Body of pancreas (tissue), 4 donors: ENCODE results near the gene COX19. TPM values are rescaled to one million over a fixed set of nuclear protein-coding genes. Genes with fewer than 3 reads are reported as not detected.

Source experiments
- ATAC-seq: fragments of 150-250 bp; one replicate; pipeline ENCODE4 v1.9.1; 2016
- DNase-seq, 4 donors: peaks; one replicate each; pipeline ENCODE4 v3.0.0-alpha.2; 2019
- H3K27ac ChIP-seq, 4 donors: fragments of 200-600 bp; sonication (generic); 1 replicate in 3 of 4; 2 replicates in 1 of 4; pipeline versions ENCODE4 v1.5.1 to v1.6.1; 2016 to 2019; ENCODE audit warnings: mild to moderate bottlenecking in 1 of 4, mixed read lengths in 1 of 4, moderate library complexity in 1 of 4
- H3K27me3 ChIP-seq, 2 donors: fragments of 200-600 bp; sonication (generic); one replicate each; pipeline ENCODE4 v1.6.0; 2016; ENCODE audit warnings: mild to moderate bottlenecking in 1 of 2
- H3K36me3 ChIP-seq, 2 donors: fragments of 200-600 bp; sonication (generic); replicated peaks in 1 of 2; 2 replicates each; pipeline ENCODE4 v1.5.1; 2016; ENCODE audit warnings: low read depth in 2 of 2; ENCODE audit not compliant: insufficient read depth in 1 of 2
- H3K4me1 ChIP-seq: fragments of 200-600 bp; sonication (generic); one replicate; pipeline ENCODE4 v1.6.0; 2016
- H3K4me3 ChIP-seq, 2 donors: fragments of 200-600 bp; sonication (generic); 1 replicate in 1 of 2; 2 replicates in 1 of 2; pipeline ENCODE4 v1.5.1; 2016 to 2019
- H3K9me3 ChIP-seq, 3 donors: fragments of 200-600 bp; sonication (generic); 1 replicate in 2 of 3; 2 replicates in 1 of 3; pipeline ENCODE4 v1.5.1; 2016
- CTCF ChIP-seq, 7 experiments: fragments of 450-650 bp in 4 of 7; fragments of 200-600 bp in 3 of 7; sonication (generic) in 3 of 7; IDR thresholded peaks; one replicate each; pipeline ENCODE4 v1.5.1; 2016 to 2019; ENCODE audit warnings: antibody characterized with exemption in 7 of 7
- POLR2A ChIP-seq, 3 donors: fragments of 450-650 bp; IDR thresholded peaks; one replicate each; pipeline ENCODE4 v1.6.1; 2016; ENCODE audit warnings: antibody characterized with exemption in 3 of 3, mild to moderate bottlenecking in 2 of 3
- WGBS, 2 donors: methylation state at CpG; one replicate each; pipeline ENCODE4 v1.1.5; 2017; 5-methylcytosine and 5-hydroxymethylcytosine counted together
- intact Hi-C: fragments of 100-400 bp; cut with DNase I; formaldehyde crosslinking; loops from one replicate; pipeline ENCODE4 v1.15.1; 2023
- total RNA-seq, 2 donors: library from RNA; depleted of rRNA; stranded (reverse); fragments of >200 nt; gene quantifications; one replicate each; pipeline ENCODE4 v1.1.0, GENCODE V29; 2016

COX19 gene
- total RNA-seq, 2 donors from 2014 or later, result 9.6 to 25.1 TPM

DNA sequence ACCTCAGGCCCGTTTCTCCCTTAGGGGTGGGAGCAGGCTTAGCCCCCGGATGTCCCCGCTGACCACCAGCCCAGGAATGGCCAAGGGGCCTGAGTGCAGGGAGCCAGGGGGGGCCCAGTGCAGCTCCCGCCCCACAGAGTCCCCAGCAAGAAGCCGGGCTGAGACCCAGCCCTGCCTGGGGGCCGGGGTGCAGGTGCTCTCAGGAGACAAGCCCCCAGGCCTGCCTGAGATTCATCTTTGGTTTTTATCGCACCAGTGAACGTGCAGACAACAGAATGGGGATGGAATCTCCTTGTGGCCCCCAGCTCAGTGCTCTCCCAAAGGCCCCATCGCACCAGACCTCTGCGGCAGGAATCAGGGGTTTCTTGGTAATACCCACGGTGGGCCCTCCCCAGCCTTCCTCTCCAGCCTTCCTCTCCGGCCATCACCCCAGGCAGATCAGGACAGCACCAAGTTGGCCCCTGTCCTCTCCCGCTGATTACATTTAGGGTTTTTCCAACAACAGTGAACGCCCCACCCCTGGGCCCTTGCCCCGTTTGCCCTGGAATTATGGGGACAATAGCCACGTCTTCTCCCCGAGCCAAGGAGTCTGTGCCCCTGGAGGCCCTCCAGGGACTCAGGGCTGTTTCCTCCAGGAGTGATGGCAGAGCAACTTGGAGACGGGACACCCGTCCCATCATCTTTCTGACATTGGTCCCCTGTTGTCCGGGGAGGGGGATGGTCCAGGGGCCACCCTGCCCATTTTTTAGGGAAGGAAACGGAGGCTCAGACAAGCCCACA, 43.3 kb downstream of the COX19 start:
- 88 to 89% methylated on average over 18 to 20 of the region's 21 CpGs for WGBS, 2 donors
- ATAC-seq (no peak), DNase-seq (peak in 1 of 4 donors; percentile 6)
- H3K9me3 ChIP-seq, result no peaks in the 10 kb centered on the region
- no peaks in the 10 kb centered on the region for H3K36me3 ChIP-seq
- intact Hi-C loops, result no loop called here
- no peak for TF ChIP-seq CTCF (IDR thresholded peaks at IDR 0.05)
- no peak for TF ChIP-seq POLR2A (IDR thresholded peaks at IDR 0.05)
- H3K27ac ChIP-seq, result no peak overlapping the region
- H3K4me1 ChIP-seq, result no peaks in the 10 kb centered on the region
- no peak overlapping the region for H3K4me3 ChIP-seq
- H3K27me3 ChIP-seq, result no peaks in the 10 kb centered on the region

DNA sequence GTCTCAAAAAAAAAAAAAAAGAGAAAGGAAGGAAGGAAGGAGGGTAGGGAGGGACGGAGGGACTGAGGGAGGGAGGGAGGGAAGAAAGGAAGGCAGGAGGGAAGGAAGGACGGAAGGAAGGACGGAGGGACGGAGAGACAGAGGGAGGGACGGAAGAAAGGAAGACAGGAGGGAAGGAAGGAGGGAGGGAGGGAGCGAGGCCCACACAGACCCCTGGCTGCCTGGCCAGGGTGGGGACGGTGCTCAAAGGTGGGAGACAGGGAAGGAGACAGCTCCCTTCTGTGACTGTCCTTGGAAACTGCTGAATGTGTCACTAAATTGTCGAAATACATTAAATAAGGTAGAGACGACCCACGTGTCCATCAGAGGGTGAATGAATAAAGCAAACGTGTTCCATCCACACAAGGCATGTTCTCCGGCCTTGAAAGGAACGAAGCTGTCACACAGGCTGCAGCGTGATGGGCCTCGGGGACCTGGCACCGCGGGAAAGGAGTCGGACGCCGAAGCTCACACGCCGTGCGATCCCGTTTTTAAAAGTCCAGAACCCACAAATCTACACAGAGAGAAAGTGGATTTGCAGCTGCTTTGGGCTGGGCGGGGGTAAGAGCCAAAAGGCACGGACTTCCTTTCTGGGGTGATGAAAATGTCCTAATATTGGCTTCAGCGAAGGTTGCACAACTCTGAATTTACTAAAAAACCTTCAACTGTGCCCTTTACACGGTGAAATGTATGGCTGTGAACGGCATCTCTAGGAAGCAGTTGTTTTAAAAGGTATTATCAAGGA, 44.2 kb downstream of the COX19 start:
- TF ChIP-seq CTCF (IDR thresholded peaks at IDR 0.05), result no peak
- no peak for TF ChIP-seq POLR2A (IDR thresholded peaks at IDR 0.05)
- WGBS, 2 donors, result 70 to 78% methylated on average over 28 to 29 of the region's 29 CpGs
- Histone ChIP-seq H3K27ac (no peak overlapping the region), H3K9me3 (no peaks in the 10 kb centered on the region), H3K36me3 (no peaks in the 10 kb centered on the region), H3K27me3 (no peaks in the 10 kb centered on the region), H3K4me1 (no peaks in the 10 kb centered on the region), H3K4me3 (no peak overlapping the region)
- no peak for ATAC-seq
- DNase-seq, result peak in 1 of 4 donors; percentile 3
- intact Hi-C loops, result no loop called here

DNA sequence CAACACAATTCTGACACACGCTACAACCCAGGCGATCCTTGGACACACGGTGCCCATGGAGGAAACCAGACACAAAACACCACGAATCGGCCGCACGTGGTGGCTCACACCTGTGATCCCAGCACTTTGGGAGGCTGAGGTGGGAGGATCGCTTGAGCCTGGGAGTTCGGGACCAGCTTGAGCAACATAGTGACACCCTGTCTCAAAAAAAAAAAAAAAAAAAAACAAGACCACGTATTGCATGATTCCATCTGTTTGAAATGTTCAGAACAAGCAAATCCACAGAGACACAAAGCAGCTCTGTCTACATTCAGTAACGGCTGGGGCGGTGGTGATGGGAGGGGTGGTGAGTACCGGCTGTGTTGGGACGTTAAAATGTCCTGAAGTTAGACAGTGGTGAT, 46.0 kb downstream of the COX19 start:
- intact Hi-C loops, result no loop called here
- H3K4me1 ChIP-seq, result no peaks in the 10 kb centered on the region
- TF ChIP-seq CTCF (IDR thresholded peaks at IDR 0.05), result no peak
- TF ChIP-seq POLR2A (IDR thresholded peaks at IDR 0.05), result no peak
- no peak overlapping the region for H3K27ac ChIP-seq
- ATAC-seq, result no peak
- no peaks in the 10 kb centered on the region for H3K36me3 ChIP-seq
- H3K9me3 ChIP-seq, result no peaks in the 10 kb centered on the region
- H3K27me3 ChIP-seq, result no peaks in the 10 kb centered on the region
- H3K4me3 ChIP-seq, result no peak overlapping the region
- WGBS, 2 donors, result 88 to 92% methylated on average over 14 of the region's 14 CpGs
- DNase-seq, result peak in 2 of 4 donors; percentile 1

DNA sequence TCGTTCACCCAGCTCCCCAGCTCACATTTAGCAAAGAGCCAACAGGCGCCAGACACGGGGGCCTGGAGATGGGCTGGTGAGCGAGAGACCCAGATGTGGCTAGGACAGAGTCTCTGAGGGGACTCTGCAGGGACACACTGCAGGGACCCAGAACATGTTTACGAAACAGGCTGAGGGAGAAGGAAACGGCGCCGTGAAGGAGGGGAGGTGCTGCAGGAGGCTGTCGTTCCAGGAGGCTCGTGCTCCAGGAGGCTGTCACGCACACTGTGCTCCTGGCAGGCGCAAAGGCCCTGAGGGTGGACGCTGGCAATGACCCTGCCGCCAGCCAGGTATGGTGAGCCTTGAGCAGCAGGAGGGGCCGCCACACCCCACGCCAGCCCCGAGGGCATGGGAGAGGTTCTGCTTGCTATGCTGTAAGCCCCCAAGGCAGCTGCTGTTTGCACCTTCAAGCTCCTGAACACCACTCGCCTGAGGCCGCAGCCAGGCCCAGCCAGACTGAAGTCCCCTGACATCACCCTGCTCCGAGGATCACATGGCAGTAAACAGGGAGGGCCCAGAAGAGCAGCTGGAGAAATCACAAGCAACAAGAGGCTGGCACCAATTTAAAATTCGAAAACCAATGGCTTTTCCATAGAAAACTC, 48.2 kb downstream of the COX19 start:
- Histone ChIP-seq H3K27ac (no peak overlapping the region), H3K4me1 (no peaks in the 10 kb centered on the region), H3K27me3 (no peaks in the 10 kb centered on the region), H3K36me3 (no peaks in the 10 kb centered on the region), H3K4me3 (no peak overlapping the region), H3K9me3 (no peaks in the 10 kb centered on the region)
- DNase-seq (peak; percentile 1 to 7 (median 6)), ATAC-seq (no peak)
- WGBS, 2 donors, result 72 to 88% methylated on average over 16 to 21 of the region's 21 CpGs
- intact Hi-C loops, result no loop called here
- no peak for TF ChIP-seq CTCF (IDR thresholded peaks at IDR 0.05)
- no peak for TF ChIP-seq POLR2A (IDR thresholded peaks at IDR 0.05)
